SK-N-MC (cell line): Measurements from ENCODE around the gene CXCL17.

Experiments
- EZH2 ChIP-seq: fragments of 200-600 bp; sonication (generic); IDR thresholded peaks from one replicate; pipeline ENCODE4 v1.6.1; 2017; ENCODE audit warnings: antibody characterized with exemption
- POLR2AphosphoS5 ChIP-seq: IDR thresholded peaks from 2 replicates; pipeline ENCODE4 v1.6.1; 2012; ENCODE audit warnings: mild to moderate bottlenecking, low read depth, low read length, borderline replicate concordance

DNA sequence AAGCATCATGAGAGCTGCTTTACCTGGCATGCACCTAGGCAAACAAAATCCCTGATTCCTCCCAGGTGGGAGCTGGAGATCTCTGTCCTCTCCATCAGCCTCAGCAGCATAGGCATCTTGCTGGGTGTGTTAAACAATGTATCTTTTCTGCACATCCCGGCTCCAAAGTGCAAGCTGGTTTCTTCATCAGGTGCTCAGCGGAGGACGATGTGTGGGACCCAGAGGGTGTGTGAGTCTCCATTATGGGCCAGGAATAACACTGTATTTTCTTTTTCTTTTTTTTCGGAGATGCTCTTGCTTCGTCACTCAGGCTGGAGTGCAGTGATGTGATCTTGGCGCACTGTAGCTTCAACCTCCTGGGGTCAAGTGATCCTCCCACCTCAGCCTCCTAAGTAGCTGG lies 62.6 kb downstream of the CXCL17 start:
- TF ChIP-seq POLR2AphosphoS5 (no peak), EZH2 (no peak)
